ENCODE results near the gene TMEM272. TPM values are rescaled to one million over a fixed set of nuclear protein-coding genes. Genes with fewer than 3 reads are reported as not detected.
A peak's percentile ranks its signal among the peaks of the same experiment; 100 is the strongest.

The TMEM272 gene
- total RNA-seq, 2 experiments from 2014 or later, result 0.18 to 0.32 TPM

- Mint-ChIP-seq H3K4me1 (ENCODE audit: low read depth) (peaks cover 12% of the 10 kb centered on the region), H3K4me3 (no peak overlapping the region), H3K27ac (no peak overlapping the region), H3K36me3 (ENCODE audit: low read depth) (no peaks in the 10 kb centered on the region), H3K9me3 (no peaks in the 10 kb centered on the region), H3K27me3 (peaks cover 10% of the 10 kb centered on the region)
- intact Hi-C loops (cut with micrococcal nuclease), result no loop called here
- ChIA-PET POLR2A (interaction anchor here (1.0 kb wide), 1 partner anchor 9 kb away, joined by 3 read pairs; no protein-coding TSS in a partner anchor), CTCF (no interaction called here)
- DNase-seq (no peak), ATAC-seq (no peak)
- no peak for TF ChIP-seq CTCF (IDR thresholded peaks at IDR 0.05)
Measured at GRCh38 chr13:51867062-51867461, 22.1 kb upstream of the TMEM272 start.

GRCh38 chr13:51865838-51866237 lies 20.9 kb upstream of the TMEM272 start:
- no peak overlapping the region for H3K27ac Mint-ChIP-seq
- H3K27me3 Mint-ChIP-seq, result peaks cover 10% of the 10 kb centered on the region
- POLR2A ChIA-PET, result no interaction called here
- H3K9me3 Mint-ChIP-seq, result no peaks in the 10 kb centered on the region
- intact Hi-C loops (cut with micrococcal nuclease), result no loop called here
- DNase-seq, result no peak
- ATAC-seq, result no peak
- TF ChIP-seq CTCF (IDR thresholded peaks at IDR 0.05), result no peak
- H3K36me3 Mint-ChIP-seq (ENCODE audit: low read depth), result no peaks in the 10 kb centered on the region
- CTCF ChIA-PET, result interaction anchor here (4.8 kb wide), 1 partner anchor 16 kb away, joined by 26 read pairs; no protein-coding TSS in a partner anchor
- no peak overlapping the region for H3K4me3 Mint-ChIP-seq
- H3K4me1 Mint-ChIP-seq (ENCODE audit: low read depth), result peaks cover 22% of the 10 kb centered on the region

GRCh38 chr13:51862957-51863356 lies 18.0 kb upstream of the TMEM272 start:
- POLR2A ChIA-PET, result interaction anchor here (0.6 kb wide), 1 partner anchor 282 kb away, joined by 3 read pairs; no protein-coding TSS in a partner anchor
- intact Hi-C loops (cut with micrococcal nuclease), result no loop called here
- ATAC-seq (no peak), DNase-seq (peak; percentile 38)
- Mint-ChIP-seq H3K36me3 (ENCODE audit: low read depth) (no peaks in the 10 kb centered on the region), H3K4me1 (ENCODE audit: low read depth) (peaks cover 22% of the 10 kb centered on the region), H3K4me3 (no peak overlapping the region), H3K9me3 (no peaks in the 10 kb centered on the region), H3K27me3 (peaks cover 9% of the 10 kb centered on the region), H3K27ac (peak overlapping the region; percentile 46)
- no peak for TF ChIP-seq CTCF (IDR thresholded peaks at IDR 0.05)
- CTCF ChIA-PET, result interaction anchor here (1.1 to 4.8 kb wide), 5 partner anchors 9 to 48 kb away, joined by 3 to 26 read pairs (median 4); partner anchors contain the start of gene TMEM272

- CTCF ChIA-PET, result interaction anchor here (1.1 to 4.8 kb wide), 5 partner anchors 9 to 47 kb away, joined by 3 to 26 read pairs (median 7); no protein-coding TSS in a partner anchor
- Mint-ChIP-seq H3K9me3 (no peaks in the 10 kb centered on the region), H3K36me3 (ENCODE audit: low read depth) (no peaks in the 10 kb centered on the region), H3K27ac (peak within 1 kb of the TSS; percentile 46), H3K27me3 (peaks cover 7% of the 10 kb centered on the region), H3K4me1 (ENCODE audit: low read depth) (peaks cover 22% of the 10 kb centered on the region), H3K4me3 (peak within 1 kb of the TSS; percentile 23)
- intact Hi-C loops (cut with micrococcal nuclease), result no loop called here
- TF ChIP-seq CTCF (IDR thresholded peaks at IDR 0.05), result no peak
- DNase-seq, result peak; percentile 70
- POLR2A ChIA-PET, result interaction anchor here (0.7 kb wide), 1 partner anchor 29 kb away, joined by 3 read pairs; no protein-coding TSS in a partner anchor
- ATAC-seq, result peak; percentile 94
Measured at GRCh38 chr13:51861723-51862300, 16.8 kb upstream of the TMEM272 start, which contains the start of gene CCDC70. TSS of gene CCDC70 (plus strand) at chr13:51861969. CDS start at chr13:51865412, 3,443 bp downstream.

Data from activated CD8-positive, alpha-beta T cell treated with anti-CD3 and anti-CD28 coated beads for 36 hours (primary cell).